SK-N-SH (cell line): Measurements from ENCODE around the gene TRIP13.

ENCODE experiments used
- CHD2 ChIP-seq: fragments of 150-350 bp; IDR thresholded peaks from 2 replicates; pipeline ENCODE4 v1.6.1; 2018; ENCODE audit warnings: low read length; ENCODE audit not compliant: partially characterized antibody
- CTCF ChIP-seq: fragments of 200-600 bp; sonication (generic); IDR thresholded peaks from 2 replicates; pipeline ENCODE4 v1.6.1; 2017; ENCODE audit warnings: antibody characterized with exemption, mild to moderate bottlenecking, moderate library complexity
- EP300 ChIP-seq, 2 experiments: IDR thresholded peaks; 2 replicates each; pipeline versions ENCODE4 v1.4.0 to v1.6.1; 2012; ENCODE audit warnings: borderline replicate concordance in 1 of 2, low read depth in 1 of 2, low read length in 1 of 2
- GABPA ChIP-seq: IDR thresholded peaks from 2 replicates; pipeline ENCODE4 v1.4.0; 2012; ENCODE audit warnings: low read depth, mild to moderate bottlenecking
- IRF3 ChIP-seq: fragments of 150-350 bp; IDR thresholded peaks from 2 replicates; pipeline ENCODE4 v1.6.1; 2016; ENCODE audit warnings: mild to moderate bottlenecking, low read depth, low read length
- MXI1 ChIP-seq: IDR thresholded peaks from 2 replicates; pipeline ENCODE4 v1.6.1; 2012; ENCODE audit warnings: mild to moderate bottlenecking, low read depth, low read length, improper control_type of control experiment
- PBX3 ChIP-seq: IDR thresholded peaks from 2 replicates; pipeline ENCODE4; 2012
- POLR2AphosphoS5 ChIP-seq: IDR thresholded peaks from 2 replicates; pipeline ENCODE4 v1.6.1; 2012; ENCODE audit warnings: low read depth, low read length
- RAD21 ChIP-seq: IDR thresholded peaks from 2 replicates; pipeline ENCODE4 v1.6.1; 2012; ENCODE audit warnings: mild to moderate bottlenecking, low read length
- REST ChIP-seq: IDR thresholded peaks from 2 replicates; pipeline ENCODE4 v1.6.1; 2012; ENCODE audit warnings: mild to moderate bottlenecking, low read depth, low read length, moderate library complexity
- TAF1 ChIP-seq: IDR thresholded peaks from 2 replicates; pipeline ENCODE4 v1.6.1; 2012; ENCODE audit warnings: low read depth, mild to moderate bottlenecking, low read length, moderate library complexity, borderline replicate concordance
- TEAD4 ChIP-seq: IDR thresholded peaks from 2 replicates; pipeline ENCODE4 v1.4.0; 2012; ENCODE audit warnings: mild to moderate bottlenecking, borderline replicate concordance; ENCODE audit not compliant: insufficient read depth

GRCh38 chr5:864492-865167 is 28.1 kb upstream of the TRIP13 start:
- TF ChIP-seq CTCF, result no peak
- TF ChIP-seq EP300 (IDR thresholded peaks at IDR 0.05; ENCODE audit: borderline replicate concordance in 1 of 2, low read depth in 1 of 2, low read length in 1 of 2), result no peak
- no peak for TF ChIP-seq TAF1
- TF ChIP-seq IRF3, result no peak
- TF ChIP-seq TEAD4, result no peak
- no peak for TF ChIP-seq MXI1
- no peak for TF ChIP-seq REST
- TF ChIP-seq PBX3, result no peak
- TF ChIP-seq GABPA, result no peak
- TF ChIP-seq POLR2AphosphoS5, result no peak
- TF ChIP-seq RAD21, result no peak
- TF ChIP-seq CHD2, result no peak
